ENCODE results near the gene TFF3.
"Not testable (repeated sequence)": the region's sequence is repeated elsewhere in the genome, so short reads cannot be mapped to it uniquely, and the experiment has no call there.

Gene TFF3

GRCh38 chr21:42303443-42303842 is 11.8 kb downstream of the TFF3 start:
- FAIRE-seq: no peak

- FAIRE-seq: no peak
Measured at GRCh38 chr21:42302794-42303193, 12.4 kb downstream of the TFF3 start.

GRCh38 chr21:42302076-42302650 is 13.0 kb downstream of the TFF3 start:
- no peak for FAIRE-seq

- FAIRE-seq: no peak
Measured at GRCh38 chr21:42301371-42302075, 13.7 kb downstream of the TFF3 start.

GRCh38 chr21:42300956-42301355 is 14.3 kb downstream of the TFF3 start:
- FAIRE-seq: no peak

GRCh38 chr21:42300045-42300583 is 15.1 kb downstream of the TFF3 start:
- FAIRE-seq: no peak

- FAIRE-seq: no peak
Measured at GRCh38 chr21:42299324-42300044, 15.7 kb downstream of the TFF3 start.

GRCh38 chr21:42298657-42299056 is 16.6 kb downstream of the TFF3 start:
- FAIRE-seq: no peak

- no peak for FAIRE-seq
Measured at GRCh38 chr21:42298237-42298636, 17.0 kb downstream of the TFF3 start.

GRCh38 chr21:42297377-42297776 is 17.8 kb downstream of the TFF3 start:
- no peak for FAIRE-seq

- FAIRE-seq: no peak
Measured at GRCh38 chr21:42296501-42296900, 18.7 kb downstream of the TFF3 start.

- no peak for FAIRE-seq
Measured at GRCh38 chr21:42295845-42296244, 19.4 kb downstream of the TFF3 start.

- FAIRE-seq: no peak
Measured at GRCh38 chr21:42294273-42294880, 20.8 kb downstream of the TFF3 start.

- FAIRE-seq: no peak
Measured at GRCh38 chr21:42293649-42294272, 21.4 kb downstream of the TFF3 start.

- not testable (repeated sequence) for FAIRE-seq
Measured at GRCh38 chr21:42292563-42293142, 22.6 kb downstream of the TFF3 start.

GRCh38 chr21:42291751-42292562 is 23.3 kb downstream of the TFF3 start:
- no peak for FAIRE-seq

GRCh38 chr21:42291003-42291750 is 24.0 kb downstream of the TFF3 start:
- FAIRE-seq: no peak

GRCh38 chr21:42290505-42290904 is 24.7 kb downstream of the TFF3 start:
- FAIRE-seq: no peak

GRCh38 chr21:42289926-42290325 is 25.3 kb downstream of the TFF3 start:
- no peak for FAIRE-seq

GRCh38 chr21:42288962-42289361 is 26.2 kb downstream of the TFF3 start:
- FAIRE-seq: no peak
